Activated CD8-positive, alpha-beta memory T cell treated with anti-CD3 and anti-CD28 coated beads, Interleukin-2, amount 50 U/mL, for 1 hour (primary cell): Measurements from ENCODE around the gene NELFB.

Source experiments
- DNase-seq: peaks from one replicate; pipeline ENCODE4 v3.0.0-alpha.2; 2020; ENCODE audit errors: extremely low read depth

The NELFB gene

GRCh38 chr9:137281345-137282116 is 26.4 kb downstream of the NELFB start:
- DNase-seq, result no peak

- DNase-seq, result no peak
Measured at GRCh38 chr9:137286975-137287383, 31.9 kb downstream of the NELFB start.

GRCh38 chr9:137293094-137293481 is 38.0 kb downstream of the NELFB start:
- no peak for DNase-seq

- no peak for DNase-seq
Measured at GRCh38 chr9:137293482-137294090, 38.5 kb downstream of the NELFB start.

- DNase-seq, result no peak
Measured at GRCh38 chr9:137294091-137294680, 39.1 kb downstream of the NELFB start.

- DNase-seq, result no peak
Measured at GRCh38 chr9:137294681-137295237, 39.6 kb downstream of the NELFB start.

GRCh38 chr9:137295238-137295811 is 40.2 kb downstream of the NELFB start:
- no peak for DNase-seq

- DNase-seq, result no peak
Measured at GRCh38 chr9:137295849-137296669, 40.9 kb downstream of the NELFB start.

- DNase-seq, result no peak
Measured at GRCh38 chr9:137296670-137297664, 41.8 kb downstream of the NELFB start.

GRCh38 chr9:137297966-137298365 is 42.8 kb downstream of the NELFB start:
- DNase-seq, result no peak

- no peak for DNase-seq
Measured at GRCh38 chr9:137298401-137299202, 43.5 kb downstream of the NELFB start.

GRCh38 chr9:137299203-137299565 is 44.1 kb downstream of the NELFB start:
- DNase-seq, result no peak

- DNase-seq, result no peak
Measured at GRCh38 chr9:137299938-137300337, 44.8 kb downstream of the NELFB start.

GRCh38 chr9:137300567-137301080 is 45.5 kb downstream of the NELFB start:
- no peak for DNase-seq

GRCh38 chr9:137301081-137301947 is 46.2 kb downstream of the NELFB start:
- no peak for DNase-seq

- DNase-seq, result peak; percentile 77
Measured at GRCh38 chr9:137302118-137302448, 47.0 kb downstream of the NELFB start, which contains the start of gene NRARP. TSS of gene NRARP (minus strand) at chr9:137302271. CDS start at chr9:137301928, 343 bp downstream.

- no peak for DNase-seq
Measured at GRCh38 chr9:137302449-137303150, 47.5 kb downstream of the NELFB start.
